Stimulated activated CD4-positive, alpha-beta T cell treated with anti-CD3 and anti-CD28 coated beads, Interleukin-1b, Interleukin-23, amount 100 ng/mL, for 4 hours (primary cell): Measurements from ENCODE around the gene NAPA.

Experiments used
- DNase-seq, 2 donors: peaks; one replicate each; pipeline ENCODE4 v3.0.0-alpha.2; 2020; ENCODE audit warnings: low read depth in 2 of 2

NAPA gene

GRCh38 chr19:47521473-47522180 is 6.8 kb upstream of the NAPA start:
- no peak for DNase-seq

GRCh38 chr19:47520839-47521238 is 6.0 kb upstream of the NAPA start:
- no peak for DNase-seq

DNA sequence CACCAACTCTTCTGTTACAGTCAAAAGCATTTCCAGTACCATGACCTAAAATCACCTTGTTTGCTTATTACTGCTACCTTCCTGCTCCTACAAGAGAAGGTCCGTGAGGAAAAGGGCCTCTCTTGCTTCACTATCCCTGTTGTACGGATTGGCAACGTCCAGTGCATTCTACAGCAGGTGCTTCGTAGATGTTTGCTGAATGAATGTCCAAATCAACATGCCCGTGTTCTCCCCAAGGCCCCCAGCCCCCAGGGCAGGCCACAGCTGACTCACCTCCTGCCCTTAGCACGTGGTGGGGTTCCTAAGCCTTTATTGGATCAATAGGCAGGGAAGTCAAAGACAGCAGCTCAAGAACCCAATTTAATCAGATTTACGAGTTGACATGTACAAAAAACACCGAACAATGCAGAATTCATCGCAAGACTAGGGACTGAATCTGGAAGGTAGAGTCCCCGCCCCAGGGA is 5.5 kb upstream of the NAPA start:
- DNase-seq, result no peak

GRCh38 chr19:47518854-47519253 is 4.0 kb upstream of the NAPA start:
- DNase-seq, result no peak

GRCh38 chr19:47518139-47518538 is 3.3 kb upstream of the NAPA start:
- DNase-seq, result no peak

DNA sequence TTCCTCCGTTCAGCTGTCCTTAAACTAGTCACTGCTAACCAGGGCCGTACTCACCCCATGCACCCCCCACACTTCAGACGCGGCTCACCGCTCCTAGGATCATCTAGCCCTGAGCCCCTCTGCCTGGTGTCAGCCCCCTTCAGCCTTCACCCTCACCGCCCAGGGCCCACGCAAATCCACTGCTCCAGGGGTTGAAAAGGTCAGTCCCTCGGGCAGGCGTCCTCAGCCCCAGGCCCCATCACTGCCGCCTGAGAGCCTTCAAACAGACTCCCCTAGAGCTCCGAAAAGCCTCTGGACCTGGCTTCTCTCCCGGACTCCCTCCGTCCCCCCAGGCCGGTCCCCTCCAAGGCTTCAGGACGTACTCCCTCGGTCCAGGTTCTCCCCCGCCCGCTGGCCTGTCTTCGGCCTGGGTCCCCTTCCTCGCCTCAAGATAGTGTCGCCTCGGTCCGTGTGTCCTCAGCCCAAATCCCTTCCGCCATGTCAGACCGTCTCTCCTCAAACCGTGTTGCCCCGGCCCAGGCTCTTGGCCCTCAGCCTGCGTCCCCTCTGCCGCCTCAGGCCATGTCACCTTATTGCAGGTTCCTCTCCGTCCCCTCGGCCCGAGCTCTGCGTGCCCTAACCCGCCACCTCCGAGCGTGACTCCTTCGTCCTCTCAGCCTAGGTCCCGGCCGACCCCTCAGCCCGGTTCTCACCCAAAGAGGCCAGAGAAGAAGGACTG is 553 bp downstream of the NAPA start:
- no peak for DNase-seq

DNA sequence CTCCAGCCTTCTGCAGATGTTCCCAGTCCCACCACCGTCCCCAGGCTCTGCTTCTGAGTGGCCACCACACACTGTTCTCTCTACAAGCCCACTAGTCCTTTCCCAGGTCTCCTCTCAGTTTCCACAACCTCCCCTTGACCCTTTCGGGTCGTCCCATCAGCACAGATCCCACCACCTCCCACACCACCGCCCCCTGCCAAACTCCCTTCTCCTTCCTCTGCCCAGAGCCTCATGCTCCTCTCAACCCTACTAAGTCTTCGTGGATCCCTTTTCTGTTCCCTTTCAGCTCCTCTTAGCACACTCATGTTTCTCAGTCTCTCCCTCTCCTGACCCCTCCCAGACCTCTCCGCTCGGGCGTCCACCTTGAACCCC is 1.9 kb downstream of the NAPA start:
- DNase-seq, result no peak

DNA sequence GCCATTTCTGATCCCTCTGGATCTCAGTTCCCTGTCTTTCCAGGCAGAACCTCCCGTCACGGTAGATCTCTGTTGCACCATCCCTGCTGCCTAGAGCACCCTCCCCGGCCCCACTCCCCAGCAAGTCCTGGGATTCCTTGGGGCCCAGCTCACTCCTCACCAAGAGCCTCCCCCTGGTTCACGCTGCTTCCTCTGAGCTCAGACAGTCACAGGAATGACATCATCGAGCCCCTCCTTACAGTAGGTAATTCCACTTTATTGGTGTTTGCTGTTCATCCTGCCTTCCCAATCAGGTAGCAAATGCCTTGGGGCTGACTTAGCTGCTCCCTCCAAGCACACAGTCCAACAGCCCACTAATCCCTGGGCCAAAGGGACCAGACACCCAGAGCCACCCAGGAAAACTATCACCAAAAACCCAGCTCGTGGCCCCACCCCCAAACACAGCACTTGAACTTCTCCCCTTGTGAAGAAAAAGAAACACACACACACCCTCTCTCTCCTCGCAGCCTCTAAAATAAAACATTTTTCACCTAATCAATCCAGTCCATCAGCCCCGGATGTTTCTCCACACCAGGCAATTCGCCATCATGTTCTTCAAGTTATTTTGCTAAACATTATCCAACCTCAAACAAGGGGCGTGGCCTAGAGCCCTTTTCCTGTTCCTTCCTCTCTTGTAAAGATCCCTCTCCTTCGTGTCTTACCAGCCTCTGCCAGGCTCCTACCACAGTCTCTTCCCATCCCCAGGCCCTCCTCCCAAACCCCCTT is 2.5 kb downstream of the NAPA start:
- no peak for DNase-seq

GRCh38 chr19:47511681-47512080 is 3.2 kb downstream of the NAPA start:
- DNase-seq, result no peak

DNA sequence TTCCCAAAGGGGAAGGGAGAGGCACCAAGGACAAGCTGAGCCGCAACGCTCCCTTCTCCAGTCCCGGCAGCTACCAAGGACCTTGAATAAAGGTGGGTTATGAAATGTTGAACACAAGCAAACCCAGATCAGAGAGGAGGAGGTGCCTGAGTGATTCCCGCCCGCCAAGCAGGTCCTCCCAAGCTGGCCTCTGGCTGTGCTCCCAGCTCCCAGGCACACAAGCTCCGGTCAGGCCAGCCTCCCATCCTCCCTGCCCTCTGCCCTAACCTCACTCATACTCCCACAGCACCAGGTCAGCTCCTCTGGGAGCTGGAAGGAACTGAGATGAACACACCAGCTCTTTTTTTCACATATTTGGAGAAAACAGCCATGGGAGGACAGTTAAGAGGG is 3.7 kb downstream of the NAPA start:
- no peak for DNase-seq

DNA sequence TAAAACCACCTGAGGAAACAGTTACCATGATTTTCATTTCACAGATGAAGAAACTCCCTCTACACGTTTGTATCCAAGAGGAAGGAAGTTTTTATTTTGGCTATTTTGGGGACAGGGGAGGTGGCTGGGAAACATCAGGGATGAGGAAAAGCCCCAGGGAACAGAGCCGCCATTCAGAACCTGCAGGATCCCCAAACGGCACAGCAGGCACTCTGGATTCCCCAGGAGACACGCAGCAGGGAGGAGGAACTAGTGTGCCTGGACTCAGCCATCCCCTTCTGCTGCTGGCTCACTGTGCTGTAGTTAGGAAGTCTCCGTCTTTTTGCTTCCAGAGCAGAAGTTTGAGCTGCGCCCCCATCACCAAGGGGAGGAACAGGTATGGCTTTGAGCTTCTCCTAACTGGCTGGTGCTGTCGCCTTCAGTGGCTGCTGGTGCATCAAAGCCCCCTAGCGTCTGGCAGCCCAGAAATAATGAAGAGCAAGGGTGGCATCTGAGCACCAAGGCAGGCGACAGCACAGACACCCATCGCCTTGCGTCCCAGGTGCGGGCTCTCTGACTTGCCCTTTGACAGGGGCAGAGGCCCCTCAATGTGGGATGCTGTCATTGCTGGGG is 4.2 kb downstream of the NAPA start:
- no peak for DNase-seq

DNA sequence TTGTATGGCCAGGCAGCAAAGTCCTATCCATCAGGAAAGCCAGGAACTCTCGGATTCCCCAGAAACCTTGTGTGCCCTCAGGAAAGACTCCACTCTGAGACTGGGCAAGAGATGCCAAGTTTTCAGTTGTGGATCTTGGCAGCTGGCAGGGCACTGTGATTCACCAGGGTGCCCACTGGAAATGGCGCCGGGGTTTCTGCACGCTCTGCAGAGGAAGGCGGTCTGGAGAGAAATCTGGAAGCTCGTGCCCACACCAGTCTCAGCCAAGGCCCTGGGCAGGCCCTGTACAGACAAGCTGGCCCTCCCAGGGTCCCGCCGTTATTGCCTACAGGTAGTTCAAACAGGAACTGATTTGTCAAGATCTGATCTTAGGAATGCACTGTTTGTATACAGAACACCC is 4.9 kb downstream of the NAPA start:
- DNase-seq, result no peak

DNA sequence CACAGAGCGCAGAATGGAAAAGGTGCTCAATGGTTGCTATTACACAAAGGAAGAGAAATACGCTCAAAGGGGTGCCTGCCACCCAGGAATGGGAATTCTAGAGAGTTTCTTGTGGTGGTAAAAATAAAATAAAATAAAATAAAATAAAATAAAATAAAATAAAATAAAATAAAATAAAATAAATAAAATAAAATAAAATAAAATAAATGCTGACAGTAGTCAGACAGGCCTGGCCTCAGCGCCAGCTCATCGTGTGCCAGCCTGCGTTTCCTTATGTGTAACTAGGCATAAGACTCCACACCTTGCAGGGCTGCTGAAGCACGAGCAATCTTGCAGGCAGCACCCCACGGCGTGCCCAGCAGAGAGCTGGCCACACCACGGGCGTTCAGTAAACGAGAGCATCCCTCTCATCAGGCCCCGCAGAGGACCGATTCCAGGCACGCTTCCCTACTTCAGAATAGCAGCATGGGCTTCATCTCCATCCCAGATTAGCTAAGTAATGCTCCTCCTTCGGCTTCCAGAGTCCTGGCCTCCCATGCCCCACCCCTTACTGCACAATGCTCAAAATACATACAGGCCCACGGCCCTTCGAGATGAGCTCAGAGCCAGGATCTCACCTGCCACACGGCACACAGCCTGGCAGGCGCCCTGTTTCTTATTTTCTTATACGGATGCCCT is 5.6 kb downstream of the NAPA start:
- no peak for DNase-seq

DNA sequence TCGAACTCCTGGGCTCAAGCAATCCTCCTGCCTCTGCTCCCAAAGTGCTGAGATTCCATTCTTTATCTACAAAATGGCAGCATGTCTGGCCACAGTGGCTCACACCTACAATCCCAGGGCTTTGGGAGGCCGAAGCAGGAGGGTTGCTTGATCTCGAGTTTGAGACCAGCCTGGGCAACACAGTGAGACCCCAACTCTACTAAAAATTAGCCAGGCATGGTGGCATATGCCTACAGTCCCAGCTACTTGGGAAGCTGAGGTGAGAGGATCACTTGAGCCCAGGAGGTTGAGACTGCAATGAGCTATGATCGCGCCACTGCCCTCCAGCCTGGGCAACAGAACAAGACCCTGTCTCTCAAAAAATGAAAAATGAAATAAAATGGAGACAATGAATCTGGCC is 6.1 kb downstream of the NAPA start:
- no peak for DNase-seq

GRCh38 chr19:47507924-47508553 is 6.8 kb downstream of the NAPA start:
- DNase-seq, result no peak

DNA sequence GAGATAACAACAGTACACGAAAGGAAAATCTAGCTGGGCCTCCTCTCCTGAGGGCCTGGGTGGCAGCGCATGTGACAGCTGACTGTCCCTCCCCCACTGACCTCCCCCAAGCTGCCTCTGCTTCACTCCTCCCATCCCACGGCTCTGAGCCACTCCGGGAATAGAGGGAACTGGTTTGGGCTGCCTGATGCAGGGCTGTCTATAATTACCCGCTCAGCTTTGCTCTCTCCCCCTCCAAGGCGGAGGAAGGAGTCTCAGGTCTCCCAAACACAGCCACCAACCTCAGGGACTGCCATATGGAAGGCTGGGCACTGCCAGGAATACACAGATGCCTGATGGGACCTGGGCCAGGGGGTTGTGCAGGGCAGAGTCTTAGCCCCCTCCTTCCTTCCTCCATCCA is 7.9 kb downstream of the NAPA start:
- no peak for DNase-seq

DNA sequence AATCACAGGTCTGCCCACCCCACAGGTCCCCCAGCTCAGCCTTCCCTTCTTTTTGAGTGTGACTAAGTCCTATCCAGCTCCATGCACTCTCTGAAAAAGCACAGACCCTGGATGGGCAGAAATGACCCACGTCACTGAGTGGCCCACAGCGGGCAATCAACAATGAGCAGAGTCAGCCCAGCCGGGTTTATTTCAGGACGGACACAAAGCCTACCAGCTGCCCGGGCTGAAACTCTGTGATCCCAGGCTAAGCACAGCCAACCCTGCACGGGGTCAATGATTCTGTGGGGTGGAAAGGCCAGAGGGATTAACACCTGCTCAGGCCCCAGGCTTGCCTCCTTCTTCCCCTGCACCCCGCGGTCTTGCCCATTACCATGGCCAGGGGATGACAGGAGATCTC is 8.4 kb downstream of the NAPA start:
- no peak for DNase-seq

DNA sequence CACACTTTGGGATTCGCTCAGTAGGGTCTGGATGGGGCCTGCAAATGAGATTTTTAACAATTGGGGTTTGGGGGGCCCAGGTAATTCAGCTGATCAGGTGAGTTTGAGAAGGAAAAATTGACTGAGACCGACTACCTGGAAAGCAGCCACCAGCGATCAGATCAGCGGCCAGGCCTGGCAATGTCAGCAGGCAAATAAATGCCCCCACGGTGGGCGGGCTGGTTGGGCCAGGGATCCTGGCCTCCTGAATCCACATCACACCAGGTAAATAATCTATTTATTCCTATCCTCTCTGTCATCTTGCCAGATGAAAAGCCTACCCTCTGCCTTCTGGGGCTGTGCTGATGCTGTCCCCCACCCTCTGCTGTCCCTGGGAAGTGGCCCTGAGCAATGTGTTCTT is 9.4 kb downstream of the NAPA start:
- no peak for DNase-seq

DNA sequence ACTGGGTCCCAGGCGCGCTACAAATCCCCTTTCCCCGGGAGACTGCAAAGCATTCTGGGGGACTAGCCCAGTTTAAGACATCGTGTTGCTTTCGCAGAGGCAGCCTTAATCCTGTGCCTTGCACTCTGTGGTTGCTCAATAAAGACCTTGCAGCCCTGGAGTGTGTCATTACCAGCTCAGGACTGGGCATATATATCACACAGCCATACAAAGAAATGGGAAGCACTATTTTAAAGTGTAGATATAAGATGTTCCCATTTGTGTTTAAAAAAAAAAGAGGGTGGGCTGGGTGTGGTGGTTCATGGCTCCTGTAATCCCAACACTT is 11.1 kb downstream of the NAPA start:
- no peak for DNase-seq

DNA sequence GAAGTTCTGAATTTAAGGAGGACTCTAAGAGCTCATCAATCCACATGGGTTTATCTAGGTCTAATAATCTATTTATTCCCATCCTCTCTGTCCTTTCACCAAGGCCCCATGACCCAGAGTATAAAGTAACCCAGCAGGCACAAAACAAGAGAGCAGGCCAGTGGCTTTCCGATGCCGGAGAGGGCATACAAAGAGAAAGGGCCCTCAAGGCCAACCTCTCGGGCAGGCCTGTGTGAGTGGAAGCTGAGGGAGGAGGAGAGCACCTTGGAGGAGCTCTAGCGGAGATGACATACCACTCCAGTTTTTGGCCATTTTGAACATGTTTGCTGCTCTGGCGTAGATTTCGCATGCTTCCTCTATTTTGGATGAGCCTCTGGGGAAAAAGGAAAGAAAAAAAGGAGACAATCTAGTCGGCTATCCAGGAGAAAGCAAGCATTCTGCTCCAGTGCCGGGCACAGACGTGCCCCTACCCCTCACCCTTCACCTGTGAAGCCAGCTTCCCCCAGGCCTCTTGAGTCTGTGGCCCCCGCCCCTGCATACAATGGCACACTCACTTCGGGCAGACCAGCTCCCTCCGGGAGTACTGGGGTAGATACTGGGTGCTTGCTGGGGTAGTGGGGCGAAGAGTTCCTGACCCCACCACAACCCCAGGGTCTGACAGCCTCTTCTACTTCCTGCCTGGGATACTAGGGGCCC is 11.6 kb downstream of the NAPA start:
- DNase-seq, result no peak
